NCI-H2081 (cell line): ENCODE measurements around the gene GSN.

Experiments
- DNase-seq, 2 experiments: peaks; one replicate each; lab custom pipeline; 2025; lab: John Stamatoyannopoulos, UW

GSN gene

DNA sequence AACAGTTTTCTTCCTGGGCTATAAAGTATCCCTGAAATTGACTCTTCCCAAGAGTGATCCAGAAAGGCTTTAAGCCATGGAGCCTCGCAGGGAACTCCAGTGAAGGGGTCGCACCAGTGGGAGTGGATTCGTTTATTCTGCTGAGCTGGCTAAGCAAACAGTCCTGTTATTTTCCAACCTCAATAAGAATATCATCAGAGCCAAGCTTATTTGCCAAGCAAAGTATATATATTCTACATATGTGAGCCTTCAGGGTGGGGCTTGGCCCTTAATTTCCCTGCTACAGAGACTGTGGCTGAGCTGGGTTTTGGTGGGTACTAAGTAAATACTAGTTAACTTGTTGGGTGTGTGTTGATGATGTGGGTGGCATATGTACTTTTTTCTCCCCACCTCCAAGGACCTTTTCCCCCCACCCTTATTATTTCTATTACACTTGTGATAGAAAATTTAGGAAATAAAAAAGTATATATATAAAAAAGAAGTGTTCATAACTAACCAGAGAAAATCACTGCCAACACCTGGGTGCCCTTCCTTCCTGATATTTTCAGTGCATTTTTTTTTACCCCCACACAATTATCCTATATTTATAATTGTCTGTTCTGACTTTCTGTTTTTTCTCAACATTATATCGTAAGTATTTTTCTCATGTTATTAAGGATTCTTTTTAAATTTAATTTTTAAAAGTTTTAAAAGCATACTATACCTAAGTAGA, 5.3 kb downstream of the GSN start:
- no peak for DNase-seq

GRCh38 chr9:121274851-121275250, 6.9 kb downstream of the GSN start:
- DNase-seq = no peak

GRCh38 chr9:121275781-121276658, 8.1 kb downstream of the GSN start:
- DNase-seq = no peak

DNA sequence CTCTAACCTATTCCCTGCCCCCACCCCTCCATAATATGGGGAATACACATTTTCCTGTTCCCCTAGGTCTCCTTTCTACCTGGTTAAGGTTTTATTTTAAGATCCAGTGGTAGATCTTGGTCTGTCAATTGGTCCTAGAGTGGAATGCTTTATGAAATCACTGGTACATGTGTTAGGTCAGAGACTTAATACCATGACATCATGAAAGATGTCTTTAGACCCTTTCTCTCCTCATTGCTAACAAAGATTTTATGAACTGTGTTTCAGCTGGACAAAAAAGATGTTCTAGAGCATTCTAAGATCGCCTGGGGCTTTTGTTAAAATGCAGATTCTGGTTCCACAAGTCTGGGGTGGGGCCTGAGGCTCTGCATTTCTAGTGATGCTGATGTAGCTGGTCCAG, 9.1 kb downstream of the GSN start:
- DNase-seq = no peak

- DNase-seq = no peak
Measured at GRCh38 chr9:121277518-121278295, 9.7 kb downstream of the GSN start.

DNA sequence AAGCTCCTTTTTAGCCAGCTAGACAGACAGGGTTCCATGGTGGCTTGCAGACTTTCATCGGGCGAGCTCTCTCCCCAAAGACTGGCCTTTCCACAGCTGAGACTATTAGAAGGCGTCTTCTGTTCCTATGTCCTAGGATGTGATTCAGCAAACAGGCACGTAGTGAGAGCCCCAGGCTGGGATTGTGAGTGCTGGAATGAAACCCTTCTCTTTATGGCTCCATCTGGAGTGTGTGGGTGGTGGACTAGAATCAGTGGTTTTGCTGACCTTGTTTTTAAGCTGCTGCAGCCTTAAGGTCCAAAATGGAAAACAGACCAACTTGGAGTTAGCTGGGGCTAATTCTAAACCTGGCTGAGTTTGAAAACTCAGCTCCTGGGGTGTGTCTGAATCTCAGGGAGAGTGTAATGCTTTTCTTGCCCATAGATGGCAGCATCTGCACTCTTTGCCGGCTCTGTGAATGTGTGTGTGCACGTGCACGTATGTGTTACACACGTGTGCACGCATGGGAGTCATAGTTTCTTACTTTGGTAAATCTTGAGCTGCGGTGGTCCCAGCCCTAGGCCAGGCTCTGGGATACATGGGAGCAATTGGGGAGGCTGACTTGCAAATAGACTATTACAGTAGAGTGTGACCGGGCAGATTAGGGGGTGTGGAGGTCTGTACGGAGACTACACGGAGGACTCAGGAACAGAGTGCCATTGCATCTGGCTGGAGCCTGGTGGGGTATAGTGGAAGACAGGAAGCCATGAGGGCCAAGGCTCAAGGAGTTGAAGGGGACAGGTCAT, 10.7 kb downstream of the GSN start:
- peak; percentile 5 to 64 for DNase-seq

GRCh38 chr9:121279776-121280388, 11.9 kb downstream of the GSN start:
- DNase-seq = no peak

DNA sequence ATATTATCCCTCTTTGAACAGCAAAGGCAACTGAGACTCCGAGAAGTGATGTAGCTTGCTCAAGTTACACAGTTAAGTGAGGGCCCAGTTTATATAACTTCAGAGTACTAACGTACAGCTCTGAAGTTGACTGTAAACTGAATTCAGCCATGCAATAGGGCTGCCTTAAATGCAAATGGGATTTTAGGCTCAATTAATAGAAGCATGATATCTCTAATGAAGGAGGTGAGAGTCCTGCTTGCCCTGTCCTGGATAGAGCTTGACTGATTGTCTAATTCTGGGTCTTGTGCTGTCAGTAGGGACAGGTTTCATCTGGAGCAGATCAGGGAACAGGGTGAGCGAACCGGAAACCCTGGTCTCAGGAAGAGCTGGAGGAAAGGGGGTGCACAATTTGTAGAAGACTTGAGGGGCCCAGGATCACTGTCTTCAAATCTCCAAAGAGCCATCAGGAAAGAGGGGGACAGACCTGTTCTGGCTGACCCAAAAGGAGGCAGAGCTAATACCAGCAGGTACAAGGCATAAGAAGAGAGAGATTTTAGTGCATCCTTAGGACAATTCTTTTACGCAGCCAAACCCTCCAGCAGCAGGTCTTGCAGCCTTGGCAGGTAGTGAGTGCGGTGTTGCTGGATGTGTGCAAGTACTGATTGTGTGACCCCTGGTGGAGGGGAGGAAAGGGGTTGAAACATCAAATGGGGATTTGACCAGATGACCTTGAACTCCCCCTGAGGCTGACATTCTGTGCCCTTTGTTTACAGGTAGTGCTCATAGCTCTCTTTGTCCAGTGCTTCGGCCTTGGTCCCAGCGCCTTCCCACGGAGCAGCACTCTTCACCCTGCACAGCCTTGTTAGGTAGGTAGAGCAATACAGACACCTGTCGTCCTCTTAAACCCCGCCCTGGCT, 13.0 kb downstream of the GSN start:
- no peak for DNase-seq

GRCh38 chr9:121281614-121282276, 13.8 kb downstream of the GSN start:
- peak; percentile 45 to 48 for DNase-seq

GRCh38 chr9:121282277-121283079, 14.5 kb downstream of the GSN start:
- no peak for DNase-seq

GRCh38 chr9:121283080-121283398, 15.1 kb downstream of the GSN start:
- DNase-seq = no peak

DNA sequence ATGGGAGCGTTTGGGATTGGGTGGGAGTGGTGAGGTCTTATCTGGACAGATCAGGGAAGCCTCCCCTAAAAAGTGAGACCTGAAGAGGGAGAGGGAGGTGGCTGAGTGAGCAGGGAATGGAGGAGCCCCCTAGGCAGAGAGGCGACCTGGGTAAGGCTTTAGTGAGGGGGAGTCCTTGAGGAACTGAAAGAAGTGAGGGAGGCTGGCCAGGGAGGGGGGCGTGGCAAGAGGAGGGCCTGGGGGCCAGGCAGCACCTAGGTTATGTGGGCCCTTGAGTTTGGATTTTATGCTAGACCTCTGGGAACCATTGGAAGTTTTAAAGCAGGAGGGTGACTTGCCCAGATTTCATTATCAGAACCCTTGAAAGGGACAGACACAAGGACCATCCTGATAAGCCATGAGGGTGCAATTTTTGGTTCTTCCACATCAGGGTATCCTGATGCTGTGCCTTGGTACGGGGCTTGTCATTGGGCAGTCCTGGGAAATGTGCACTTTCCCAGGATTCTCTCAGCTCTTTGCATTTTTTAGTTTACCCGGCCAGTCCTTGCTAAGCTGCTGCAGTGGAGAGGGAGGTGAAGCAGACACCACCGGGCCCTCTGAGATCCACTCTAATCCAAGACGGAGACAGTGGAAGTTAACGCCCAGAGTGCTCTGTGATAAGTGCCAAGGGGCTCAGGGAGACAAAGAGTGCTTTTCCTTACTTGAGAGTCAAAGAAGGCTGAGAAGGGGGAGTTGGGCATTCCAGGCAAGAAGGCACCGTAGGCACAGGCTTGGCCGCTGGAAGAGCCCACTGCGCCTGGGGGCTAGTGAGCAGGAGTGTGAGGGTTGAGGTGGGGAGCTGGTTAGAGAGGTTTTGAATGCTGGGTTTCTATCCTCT, 16.1 kb downstream of the GSN start:
- DNase-seq = no peak

- DNase-seq = no peak
Measured at GRCh38 chr9:121284733-121285451, 16.9 kb downstream of the GSN start.

- DNase-seq = peak; percentile 23 to 32
Measured at GRCh38 chr9:121285835-121286687, 18.1 kb downstream of the GSN start.

GRCh38 chr9:121286688-121286972, 18.7 kb downstream of the GSN start:
- no peak for DNase-seq

GRCh38 chr9:121286973-121287741, 19.2 kb downstream of the GSN start:
- DNase-seq = peak; percentile 57 to 58
